Measurements from ENCODE around the gene SH3BP5.
"Not testable (repeated sequence)": the region's sequence is repeated elsewhere in the genome, so short reads cannot be mapped to it uniquely, and the experiment has no call there.

Gene SH3BP5

DNA sequence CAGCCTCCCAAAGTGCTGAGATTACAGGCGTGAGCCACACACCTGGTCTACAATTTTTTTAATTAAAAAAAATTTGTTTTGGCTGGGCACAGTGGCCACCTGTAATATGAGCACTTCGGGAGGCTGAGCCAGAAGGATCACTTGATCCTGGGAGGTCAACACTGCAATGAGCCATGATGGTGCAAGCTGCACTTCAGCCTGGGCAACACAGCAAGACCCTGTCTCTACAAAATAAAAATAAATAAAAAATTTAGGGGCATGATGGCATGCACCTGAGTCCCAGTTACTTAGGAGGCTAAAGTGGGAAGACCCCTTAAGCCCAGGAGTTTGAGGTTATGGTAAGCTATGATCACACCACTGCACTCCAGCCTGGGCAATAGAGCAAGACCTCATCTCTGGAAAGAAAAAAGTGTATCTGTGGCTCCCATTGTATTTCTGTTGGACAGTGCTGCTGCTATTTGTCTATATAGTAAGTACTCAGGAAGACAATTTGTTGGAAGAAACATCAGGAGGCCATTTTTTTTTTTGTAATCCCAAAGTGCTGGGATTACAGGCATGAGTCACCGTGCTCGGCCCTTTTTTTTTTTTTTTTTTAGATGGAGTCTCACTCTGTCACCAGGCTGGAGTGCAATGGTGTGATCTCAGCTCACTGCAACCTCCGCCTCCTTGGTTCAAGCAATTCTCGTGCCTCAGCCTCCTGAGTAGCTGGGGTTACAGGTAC, 27.5 kb upstream of the SH3BP5 start:
- Histone ChIP-seq H3K4me3 (replicated peaks; ENCODE audit: low read depth, low read length) (no peak overlapping the region), H3K27me3 (replicated peaks; ENCODE audit: control insufficient read depth, insufficient read depth, low read length) (no peaks in the 10 kb centered on the region), H3K36me3 (ENCODE audit: control insufficient read depth, insufficient read depth, low read length) (no peaks in the 10 kb centered on the region)
- DNase-seq (ENCODE audit: extremely low read depth, insufficient read length), result no peak
- TF ChIP-seq, protein P1, sequence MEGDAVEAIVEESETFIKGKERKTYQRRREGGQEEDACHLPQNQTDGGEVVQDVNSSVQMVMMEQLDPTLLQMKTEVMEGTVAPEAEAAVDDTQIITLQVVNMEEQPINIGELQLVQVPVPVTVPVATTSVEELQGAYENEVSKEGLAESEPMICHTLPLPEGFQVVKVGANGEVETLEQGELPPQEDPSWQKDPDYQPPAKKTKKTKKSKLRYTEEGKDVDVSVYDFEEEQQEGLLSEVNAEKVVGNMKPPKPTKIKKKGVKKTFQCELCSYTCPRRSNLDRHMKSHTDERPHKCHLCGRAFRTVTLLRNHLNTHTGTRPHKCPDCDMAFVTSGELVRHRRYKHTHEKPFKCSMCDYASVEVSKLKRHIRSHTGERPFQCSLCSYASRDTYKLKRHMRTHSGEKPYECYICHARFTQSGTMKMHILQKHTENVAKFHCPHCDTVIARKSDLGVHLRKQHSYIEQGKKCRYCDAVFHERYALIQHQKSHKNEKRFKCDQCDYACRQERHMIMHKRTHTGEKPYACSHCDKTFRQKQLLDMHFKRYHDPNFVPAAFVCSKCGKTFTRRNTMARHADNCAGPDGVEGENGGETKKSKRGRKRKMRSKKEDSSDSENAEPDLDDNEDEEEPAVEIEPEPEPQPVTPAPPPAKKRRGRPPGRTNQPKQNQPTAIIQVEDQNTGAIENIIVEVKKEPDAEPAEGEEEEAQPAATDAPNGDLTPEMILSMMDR (IDR thresholded peaks at IDR 0.05; ENCODE audit: insufficient read depth, low read length, poor library complexity, severe bottlenecking), result no peak

DNA sequence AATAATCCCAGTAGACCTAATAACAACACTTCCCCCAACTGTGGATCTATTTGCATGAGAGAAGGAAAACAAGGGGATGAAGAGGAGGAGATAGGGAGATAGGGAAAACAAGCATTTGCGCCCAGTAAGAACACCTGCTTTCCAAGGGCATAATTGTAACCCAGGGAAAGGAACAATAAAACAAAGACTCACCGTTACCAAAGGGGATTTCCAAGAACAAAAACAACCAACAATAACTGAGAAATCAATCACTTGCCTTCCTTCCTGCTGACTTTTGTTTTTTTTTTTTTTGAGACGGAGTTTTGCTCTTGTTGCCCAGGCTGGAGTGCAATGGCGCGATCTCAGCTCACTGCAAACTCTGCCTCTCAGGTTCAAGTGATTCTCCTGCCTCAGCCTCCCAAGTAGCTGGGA, 24.3 kb upstream of the SH3BP5 start:
- H3K36me3 ChIP-seq (ENCODE audit: control insufficient read depth, insufficient read depth, low read length); H3K4me3 ChIP-seq (replicated peaks; ENCODE audit: low read depth, low read length); H3K27me3 ChIP-seq (replicated peaks; ENCODE audit: control insufficient read depth, insufficient read depth, low read length); DNase-seq (ENCODE audit: extremely low read depth, insufficient read length): not testable (repeated sequence)

DNA sequence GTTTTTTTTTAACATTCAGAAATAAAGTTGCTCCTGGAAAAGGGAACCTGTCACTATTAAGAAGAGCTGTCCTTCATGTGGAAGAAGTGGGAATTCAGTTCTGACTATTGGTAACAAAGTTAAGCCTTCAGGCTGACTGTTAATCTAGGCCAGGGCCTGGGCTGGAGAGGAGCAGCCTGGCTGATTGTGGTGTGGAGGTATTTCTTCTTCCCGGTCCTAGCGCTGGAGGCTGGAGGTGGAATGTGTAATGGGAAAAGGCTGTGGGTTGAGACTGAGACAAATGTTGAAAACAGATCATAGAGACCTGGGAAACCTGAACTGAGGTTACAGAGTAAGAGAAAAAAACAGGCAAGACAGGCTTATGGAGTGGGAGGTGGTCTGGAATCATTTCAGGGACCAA, 23.8 kb upstream of the SH3BP5 start:
- TF ChIP-seq, protein P1 (IDR thresholded peaks at IDR 0.05; ENCODE audit: insufficient read depth, low read length, poor library complexity, severe bottlenecking), result no peak
- no peak for DNase-seq (ENCODE audit: extremely low read depth, insufficient read length)
- H3K36me3 ChIP-seq (ENCODE audit: control insufficient read depth, insufficient read depth, low read length), result no peaks in the 10 kb centered on the region
- H3K4me3 ChIP-seq (replicated peaks; ENCODE audit: low read depth, low read length), result no peak overlapping the region
- H3K27me3 ChIP-seq (replicated peaks; ENCODE audit: control insufficient read depth, insufficient read depth, low read length), result no peaks in the 10 kb centered on the region

DNA sequence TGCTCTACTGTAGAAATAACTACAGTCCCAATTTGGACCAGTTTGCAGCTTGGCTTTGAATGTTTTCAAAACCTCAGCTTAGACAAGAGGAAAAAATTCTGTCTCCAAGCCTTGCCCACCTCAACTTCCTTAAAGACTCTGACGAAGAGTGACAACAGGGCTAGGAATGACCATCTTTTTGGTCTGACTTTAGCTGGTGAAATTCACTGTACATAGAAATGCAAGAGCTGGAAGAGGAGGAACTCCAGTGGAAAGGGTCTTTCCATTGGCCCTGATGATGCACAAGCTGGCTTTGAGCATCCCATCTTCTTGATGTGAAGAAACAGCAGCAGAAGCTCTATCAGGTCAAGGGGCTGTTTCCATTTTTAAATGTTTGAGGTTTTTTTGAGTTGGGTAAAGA, 22.7 kb upstream of the SH3BP5 start:
- Histone ChIP-seq H3K27me3 (replicated peaks; ENCODE audit: control insufficient read depth, insufficient read depth, low read length) (no peaks in the 10 kb centered on the region), H3K4me3 (replicated peaks; ENCODE audit: low read depth, low read length) (no peak overlapping the region), H3K36me3 (ENCODE audit: control insufficient read depth, insufficient read depth, low read length) (no peaks in the 10 kb centered on the region)
- TF ChIP-seq, protein P1 (IDR thresholded peaks at IDR 0.05; ENCODE audit: insufficient read depth, low read length, poor library complexity, severe bottlenecking), result no peak
- DNase-seq (ENCODE audit: extremely low read depth, insufficient read length), result no peak

DNA sequence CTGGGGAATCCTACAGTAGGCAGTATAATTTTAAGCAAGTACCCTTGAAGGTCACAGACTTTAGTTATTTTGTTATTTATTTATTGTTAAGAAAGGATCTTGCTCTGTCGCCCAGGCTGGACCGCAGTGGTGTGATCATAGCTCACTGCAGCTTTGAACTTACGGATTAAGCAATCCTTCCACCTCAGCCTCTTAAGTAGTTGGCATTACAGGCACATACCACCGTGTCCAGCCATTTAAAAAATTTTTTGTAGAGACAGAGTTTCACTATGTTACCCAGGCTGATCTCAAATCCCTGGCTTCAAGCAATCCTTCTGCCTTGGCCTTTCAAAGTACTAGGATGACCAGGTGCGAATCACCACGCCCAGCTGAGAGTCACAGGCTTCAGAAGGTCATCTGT, 22.1 kb upstream of the SH3BP5 start:
- TF ChIP-seq, protein P1 (IDR thresholded peaks at IDR 0.05; ENCODE audit: insufficient read depth, low read length, poor library complexity, severe bottlenecking), result no peak
- Histone ChIP-seq H3K27me3 (replicated peaks; ENCODE audit: control insufficient read depth, insufficient read depth, low read length) (no peaks in the 10 kb centered on the region), H3K36me3 (ENCODE audit: control insufficient read depth, insufficient read depth, low read length) (no peaks in the 10 kb centered on the region), H3K4me3 (replicated peaks; ENCODE audit: low read depth, low read length) (no peak overlapping the region)
- DNase-seq (ENCODE audit: extremely low read depth, insufficient read length), result no peak

DNA sequence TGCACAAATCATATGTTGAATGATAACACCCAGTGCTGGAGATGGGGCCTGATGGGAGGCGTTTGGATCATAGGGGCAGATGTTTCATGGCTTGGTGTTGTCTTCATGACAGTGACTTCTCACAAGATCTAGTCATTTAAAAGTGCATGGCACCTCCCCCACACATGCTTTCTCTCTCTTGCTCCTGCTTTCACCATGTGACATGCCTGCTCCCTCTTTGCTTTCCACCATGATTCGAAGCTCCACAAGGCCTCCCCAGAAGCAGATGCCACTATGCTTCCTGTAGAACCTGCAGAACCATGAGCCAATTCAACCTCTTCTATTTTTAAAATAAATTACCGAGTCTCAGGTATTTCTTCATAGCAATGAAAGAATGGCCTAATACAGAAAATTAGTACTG, 17.8 kb upstream of the SH3BP5 start:
- no peaks in the 10 kb centered on the region for H3K36me3 ChIP-seq (ENCODE audit: control insufficient read depth, insufficient read depth, low read length)
- no peak overlapping the region for H3K4me3 ChIP-seq (replicated peaks; ENCODE audit: low read depth, low read length)
- TF ChIP-seq, protein P1 (IDR thresholded peaks at IDR 0.05; ENCODE audit: insufficient read depth, low read length, poor library complexity, severe bottlenecking), result no peak
- DNase-seq (ENCODE audit: extremely low read depth, insufficient read length), result no peak
- H3K27me3 ChIP-seq (replicated peaks; ENCODE audit: control insufficient read depth, insufficient read depth, low read length), result no peaks in the 10 kb centered on the region

DNA sequence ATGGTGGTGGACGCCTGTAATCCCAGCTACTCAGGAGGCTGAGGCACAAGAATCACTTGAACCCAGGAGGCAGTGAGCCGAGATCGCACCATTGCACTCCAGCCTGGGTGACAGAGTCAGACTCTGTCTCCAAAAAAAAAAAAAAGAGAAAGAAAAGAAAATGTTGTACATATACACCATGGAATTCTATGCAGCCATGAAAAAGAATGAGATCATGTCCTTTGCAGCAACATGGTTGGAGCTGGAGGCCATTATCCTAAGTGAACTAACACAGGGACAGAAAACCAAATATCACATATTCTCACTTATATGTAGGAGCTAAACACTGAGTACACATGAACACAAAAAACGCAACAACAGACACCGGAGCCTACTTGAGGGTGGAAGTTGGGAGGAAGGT, 17.1 kb upstream of the SH3BP5 start:
- not testable (repeated sequence) for H3K27me3 ChIP-seq (replicated peaks; ENCODE audit: control insufficient read depth, insufficient read depth, low read length); DNase-seq (ENCODE audit: extremely low read depth, insufficient read length)

More for the DNA sequence above, 17.1 kb upstream of the SH3BP5 start:
- H3K4me3 ChIP-seq (replicated peaks; ENCODE audit: low read depth, low read length); H3K36me3 ChIP-seq (ENCODE audit: control insufficient read depth, insufficient read depth, low read length): not testable (repeated sequence)

Data from GM06990 (cell line).